Ammon's horn (tissue), 1 donor: Measurements from ENCODE around the gene QPCTL.
A peak's percentile ranks its signal among the peaks of the same experiment; 100 is the strongest.

Experiments
- DNase-seq: peaks from one replicate; pipeline ENCODE4 v3.0.0-alpha.2; 2016; ENCODE audit warnings: low spot score

QPCTL gene

GRCh38 chr19:45692187-45693105 lies at the start of gene QPCTL:
QPCTL (plus strand) TSS chr19:45692666; CDS start chr19:45692704, 38 bp downstream.
- peak; percentile 100 for DNase-seq

- peak; percentile 89 for DNase-seq
These were observed 49.2 kb upstream of the QPCTL start for GRCh38 chr19:45643024-45643926.

GRCh38 chr19:45643927-45644771 lies 48.3 kb upstream of the QPCTL start:
- DNase-seq = peak; percentile 31

- DNase-seq = no peak
These were observed 47.3 kb upstream of the QPCTL start for GRCh38 chr19:45645068-45645630.

- peak; percentile 98 for DNase-seq
These were observed 46.7 kb upstream of the QPCTL start for GRCh38 chr19:45645631-45646344.

- no peak for DNase-seq
These were observed 46.1 kb upstream of the QPCTL start for GRCh38 chr19:45646345-45646698.

- no peak for DNase-seq
These were observed 41.7 kb upstream of the QPCTL start for GRCh38 chr19:45650722-45651121.

GRCh38 chr19:45653634-45654033 lies 38.8 kb upstream of the QPCTL start:
- DNase-seq = no peak

GRCh38 chr19:45655073-45655472 lies 37.4 kb upstream of the QPCTL start:
- no peak for DNase-seq

GRCh38 chr19:45657520-45658167 lies 34.8 kb upstream of the QPCTL start:
- no peak for DNase-seq

GRCh38 chr19:45659096-45659729 lies 33.3 kb upstream of the QPCTL start:
- DNase-seq = no peak

- DNase-seq = no peak
These were observed 31.8 kb upstream of the QPCTL start for GRCh38 chr19:45660636-45661035.

- no peak for DNase-seq
These were observed 28.7 kb upstream of the QPCTL start for GRCh38 chr19:45663800-45664199.

GRCh38 chr19:45664575-45664974 lies 27.9 kb upstream of the QPCTL start:
- DNase-seq = no peak

GRCh38 chr19:45667620-45668341 lies 24.7 kb upstream of the QPCTL start, which contains the start of gene GIPR:
GIPR (plus strand) TSS chr19:45668221; CDS start chr19:45669521, 1,300 bp downstream.
- no peak for DNase-seq

GRCh38 chr19:45668342-45668871 lies 24.1 kb upstream of the QPCTL start:
- DNase-seq = no peak

GRCh38 chr19:45670670-45671453 lies 21.6 kb upstream of the QPCTL start:
- peak; percentile 77 for DNase-seq

GRCh38 chr19:45674946-45675345 lies 17.5 kb upstream of the QPCTL start:
- no peak for DNase-seq
